ENCODE measurements around the gene PSORS1C2.

GRCh38 chr6:31125586-31126363, 13.1 kb downstream of the PSORS1C2 start:
- TF ChIP-seq CTCF (optimal IDR thresholded peaks at IDR 0.05 in 1 of 3, IDR thresholded peaks at IDR 0.05 in 1 of 3, conservative IDR thresholded peaks at IDR 0.05 in 1 of 3; ENCODE audit: extremely low read depth in 1 of 3, insufficient read depth in 2 of 3, low read length in 3 of 3) (no peak), EZH2 (IDR thresholded peaks at IDR 0.05; ENCODE audit: low read length) (no peak)

Data from keratinocyte (primary cell).